Hematopoietic multipotent progenitor cell treated with erythropoietin and hydrocortisone succinate and interleukin-3 and kit ligand, for 8 days (in vitro differentiated cells): ENCODE results near the gene ABCB6.

Source experiments
- DNase-seq: peaks from one replicate; pipeline ENCODE4 v3.0.0-alpha.2; 2015

The ABCB6 gene

GRCh38 chr2:219182331-219183150 lies 36.2 kb downstream of the ABCB6 start:
- no peak for DNase-seq

DNA sequence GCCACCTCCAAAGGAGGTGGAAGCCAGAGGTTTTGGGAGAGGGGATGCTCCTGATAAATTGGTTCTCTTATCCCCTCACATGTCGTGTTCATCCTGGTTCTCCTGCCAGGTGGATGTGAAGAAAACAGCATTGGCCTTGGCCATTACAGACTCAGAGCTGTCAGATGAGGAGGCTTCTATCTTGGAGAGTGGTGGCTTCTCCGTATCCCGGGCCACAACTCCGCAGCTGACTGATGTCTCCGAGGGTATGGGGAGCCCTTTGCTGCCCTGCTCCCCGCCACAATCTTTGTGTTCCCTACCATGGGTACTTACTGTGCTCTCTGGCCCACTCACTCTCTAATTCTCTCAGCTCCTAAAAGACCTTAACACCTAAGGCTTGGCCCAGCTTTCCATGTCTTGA lies 37.2 kb downstream of the ABCB6 start:
- DNase-seq: no peak

DNA sequence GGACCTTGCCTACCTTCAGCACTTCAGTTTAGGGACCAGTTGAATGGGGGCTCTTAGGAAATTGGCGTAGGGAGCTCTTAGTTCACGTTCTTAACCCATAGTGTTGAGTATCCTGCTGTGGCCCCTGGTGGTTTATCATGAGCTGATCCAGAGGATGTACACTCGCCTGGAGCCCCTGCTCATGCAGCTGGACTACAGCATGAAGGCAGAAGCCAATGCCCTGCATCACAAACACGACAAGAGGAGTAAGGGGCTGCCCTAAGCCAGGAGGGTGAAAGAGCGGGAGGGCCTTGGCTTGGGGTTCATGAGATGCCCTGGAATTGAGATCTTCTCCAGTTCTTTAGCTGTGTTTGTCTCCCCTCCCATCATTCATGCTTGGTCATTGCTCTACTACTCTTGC lies 37.8 kb downstream of the ABCB6 start:
- no peak for DNase-seq

DNA sequence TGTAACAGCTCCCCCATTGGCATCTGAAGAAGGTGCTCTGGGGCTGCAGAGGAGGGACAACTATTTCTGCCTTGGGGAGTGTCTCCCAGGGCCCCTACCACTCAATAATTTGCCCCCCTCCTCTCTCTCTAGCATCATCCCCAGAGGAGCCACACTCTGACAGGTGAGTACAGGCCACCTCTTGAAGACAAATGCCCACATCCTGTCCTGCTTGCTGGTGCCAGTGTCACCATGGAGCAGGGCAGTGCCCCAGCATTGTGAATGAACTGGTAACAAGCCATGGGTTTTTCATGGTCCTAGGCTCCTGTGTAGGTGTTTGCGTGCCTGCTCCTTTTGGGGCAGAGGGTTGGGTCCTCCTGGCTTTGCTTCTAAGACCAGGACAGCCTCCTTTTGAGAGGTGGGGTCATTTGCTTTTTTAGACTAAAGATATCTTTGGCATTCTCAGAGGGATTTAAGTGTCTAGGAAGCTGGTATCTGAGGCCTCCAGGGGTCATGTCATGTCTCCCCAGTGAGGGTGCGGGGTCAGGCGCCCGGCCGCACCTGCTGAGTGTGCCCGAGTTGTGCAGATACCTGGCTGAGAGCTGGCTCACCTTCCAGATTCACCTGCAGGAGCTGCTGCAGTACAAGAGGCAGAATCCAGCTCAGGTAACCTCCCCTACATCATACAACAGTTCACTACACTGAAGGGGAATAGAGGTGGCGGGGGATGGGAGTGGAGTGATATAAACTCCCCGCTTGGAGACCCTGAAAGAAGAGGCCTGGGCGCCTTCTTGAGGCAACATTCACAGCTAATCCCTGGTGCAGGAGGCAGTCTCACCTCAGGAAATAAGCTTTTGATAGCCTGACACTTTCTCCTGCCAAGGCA lies 38.9 kb downstream of the ABCB6 start:
- no peak for DNase-seq

DNA sequence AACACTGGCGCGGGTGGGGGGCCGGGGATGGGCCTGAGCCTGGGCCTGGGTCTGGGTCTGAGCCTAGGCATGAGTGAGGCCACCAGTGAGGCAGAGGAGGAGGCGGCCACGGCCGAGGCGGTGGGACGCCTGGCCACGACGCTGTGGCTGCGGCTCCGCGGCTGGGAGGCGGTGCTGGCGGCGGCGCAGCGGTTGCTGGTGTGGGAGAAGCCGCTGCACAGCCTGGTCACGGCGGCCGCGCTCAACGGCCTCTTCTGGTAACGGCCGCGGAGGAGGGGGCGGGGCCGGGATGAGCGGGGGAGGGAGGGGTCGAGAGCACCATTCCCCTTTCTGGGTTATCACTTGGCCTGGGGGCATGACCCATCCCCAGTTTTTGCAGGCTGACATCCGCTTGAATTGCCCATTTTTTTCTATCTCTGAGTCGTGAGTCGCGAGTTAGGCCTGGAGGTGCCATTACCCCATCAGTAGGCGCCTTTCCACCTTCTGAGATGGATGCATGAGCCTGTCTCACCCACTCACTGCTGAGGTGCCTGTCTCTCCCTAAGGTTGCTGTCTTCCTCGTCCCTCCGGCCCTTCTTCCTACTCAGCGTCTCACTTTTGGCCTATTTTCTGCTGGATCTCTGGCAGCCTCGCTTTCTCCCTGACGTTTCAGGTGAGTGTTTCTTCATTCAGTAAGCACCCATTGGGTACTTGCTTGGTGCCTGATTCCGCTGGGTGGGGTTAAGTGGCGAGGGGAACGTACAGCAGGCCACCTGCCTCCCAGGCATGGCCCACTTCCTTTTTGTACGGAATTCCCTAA lies 40.2 kb downstream of the ABCB6 start:
- peak; percentile 38 for DNase-seq

GRCh38 chr2:219177552-219178376 lies 41.0 kb downstream of the ABCB6 start, which contains the start of gene RETREG2:
RETREG2 (plus strand) TSS chr2:219178275; CDS start chr2:219178353, 78 bp downstream.
- DNase-seq: peak; percentile 91

DNA sequence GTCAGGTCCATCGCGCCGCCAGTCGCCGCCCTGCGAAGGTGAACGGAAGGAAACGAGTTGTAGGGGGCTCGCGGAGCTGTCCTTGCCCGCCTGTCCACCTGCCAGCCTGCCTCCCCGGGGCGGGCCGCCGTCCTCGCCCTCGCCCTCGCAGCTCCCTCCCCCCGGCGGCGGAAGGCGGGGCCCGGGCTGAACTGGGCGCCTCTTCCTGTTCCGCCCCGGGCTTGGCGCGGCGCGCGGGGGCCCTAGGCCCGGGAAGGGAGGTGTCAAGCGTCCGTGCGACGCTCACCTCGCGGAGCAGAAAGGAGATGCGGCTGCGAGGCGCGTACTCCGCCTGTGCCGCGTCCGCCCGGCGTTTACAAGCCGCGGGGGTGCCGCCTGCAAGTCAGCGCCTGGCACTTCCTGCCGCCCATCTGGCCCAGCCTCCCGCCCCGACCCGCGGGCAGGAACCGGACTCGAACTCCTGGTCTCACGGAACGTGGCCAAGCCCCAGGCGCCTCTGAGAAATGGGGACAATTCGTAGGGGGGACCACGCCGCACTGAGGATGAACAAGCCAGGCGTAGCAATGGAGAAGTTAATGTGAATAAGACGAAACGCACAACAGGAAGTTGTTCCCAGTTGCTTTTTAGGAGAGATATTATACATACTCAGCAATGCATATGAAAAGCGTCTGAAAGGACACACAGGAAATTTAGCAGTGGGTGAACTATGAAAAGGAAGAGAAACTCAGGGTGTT lies 41.8 kb downstream of the ABCB6 start, which contains the start of gene CNPPD1:
CNPPD1 (minus strand) TSS at position 108 of the 734 bp plus-strand sequence; CDS start at position 11, 97 bp downstream.
- peak; percentile 89 for DNase-seq

DNA sequence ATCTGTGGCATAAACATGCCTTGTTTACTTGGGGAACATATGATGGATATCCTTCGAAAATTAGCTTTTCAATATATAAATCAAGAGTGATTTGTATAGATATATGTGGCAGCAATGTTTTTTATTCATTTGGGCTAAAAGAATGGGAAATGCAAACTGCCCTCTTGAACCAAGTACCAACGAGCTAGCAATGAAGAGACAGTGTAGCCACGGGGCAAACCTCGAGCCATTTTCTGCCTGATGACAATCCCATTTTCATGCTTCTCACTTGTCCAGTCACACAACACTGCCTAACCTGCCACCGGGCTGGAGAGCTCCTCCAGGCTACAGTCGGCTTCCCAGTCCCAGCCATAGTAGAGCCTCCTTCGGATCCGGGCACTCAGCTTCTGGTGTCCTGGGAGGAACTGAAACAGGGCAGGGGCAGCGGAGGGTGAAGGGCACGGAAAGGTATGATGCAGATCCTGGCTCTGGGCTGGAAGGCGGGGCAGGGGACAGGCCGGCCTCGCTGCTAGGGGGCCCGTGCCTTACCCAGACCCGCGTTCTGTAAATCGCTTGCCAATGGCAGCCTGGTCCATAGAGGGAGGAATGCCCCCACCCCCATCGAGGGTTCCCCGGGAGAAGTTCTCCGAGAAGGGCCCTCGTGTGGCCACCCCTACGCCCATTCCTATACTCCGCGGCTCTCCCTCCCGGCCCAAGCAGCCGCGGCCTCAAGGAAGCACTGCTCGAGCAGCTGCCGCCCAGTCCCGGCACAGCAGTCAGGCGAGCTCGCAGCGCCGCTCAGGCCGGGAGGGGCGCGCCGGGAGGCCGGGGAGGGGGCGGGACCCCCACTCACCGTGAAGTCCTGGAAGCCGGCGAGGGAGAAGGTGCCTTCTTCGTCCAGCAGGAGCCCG lies 42.6 kb downstream of the ABCB6 start:
- peak; percentile 43 for DNase-seq

- DNase-seq: no peak
These were observed 43.3 kb downstream of the ABCB6 start for GRCh38 chr2:219175486-219175885.

- DNase-seq: no peak
These were observed 44.0 kb downstream of the ABCB6 start for GRCh38 chr2:219174801-219175200.

- DNase-seq: no peak
These were observed 44.6 kb downstream of the ABCB6 start for GRCh38 chr2:219174146-219174545.

GRCh38 chr2:219173176-219173575 lies 45.6 kb downstream of the ABCB6 start:
- DNase-seq: no peak

DNA sequence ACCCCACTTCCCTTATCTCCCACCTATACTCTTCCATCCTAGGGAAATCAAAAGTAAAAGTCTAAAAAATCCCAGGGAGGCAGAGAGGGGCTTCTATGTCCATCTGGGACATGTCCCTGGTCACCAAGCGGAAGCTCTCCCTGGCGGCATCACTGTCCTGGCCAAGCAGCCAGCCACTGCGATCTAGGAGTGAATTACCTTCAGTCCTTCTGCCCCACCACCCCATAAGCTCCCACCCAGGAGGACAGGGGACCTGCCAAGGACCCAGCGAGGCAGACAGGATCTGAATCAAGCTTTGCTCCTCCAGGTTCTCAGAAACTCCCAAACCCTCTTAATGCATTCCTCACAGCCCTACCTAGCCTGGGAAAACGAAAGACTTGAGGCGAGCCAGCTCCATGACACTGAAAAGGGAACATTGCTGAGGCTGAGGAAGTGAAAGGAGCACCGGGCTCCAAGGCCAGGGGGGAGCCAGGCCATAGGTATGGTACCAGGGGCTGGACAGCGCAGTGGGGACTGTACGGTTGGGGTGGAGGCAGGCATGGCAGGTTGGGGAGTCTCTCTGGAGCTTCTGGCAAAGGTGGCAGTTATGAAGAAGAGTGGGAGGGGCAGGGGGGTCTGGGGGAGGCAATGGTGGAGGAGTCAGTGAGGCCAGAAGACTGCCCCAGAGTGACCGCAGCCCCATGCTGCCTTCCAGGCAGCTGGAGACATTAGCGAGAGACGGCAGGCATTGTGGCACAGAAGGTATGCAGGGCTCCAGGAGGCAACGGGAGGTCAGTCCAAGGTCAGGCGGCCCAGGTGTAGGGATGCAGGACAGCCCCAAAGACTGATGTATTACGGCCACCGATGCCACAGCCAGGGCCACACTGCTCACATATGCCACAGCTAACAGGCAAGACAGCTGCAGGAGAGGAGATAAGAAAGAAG lies 46.3 kb downstream of the ABCB6 start:
- DNase-seq: peak; percentile 33

- peak; percentile 65 for DNase-seq
These were observed 47.5 kb downstream of the ABCB6 start for GRCh38 chr2:219171231-219171651.

DNA sequence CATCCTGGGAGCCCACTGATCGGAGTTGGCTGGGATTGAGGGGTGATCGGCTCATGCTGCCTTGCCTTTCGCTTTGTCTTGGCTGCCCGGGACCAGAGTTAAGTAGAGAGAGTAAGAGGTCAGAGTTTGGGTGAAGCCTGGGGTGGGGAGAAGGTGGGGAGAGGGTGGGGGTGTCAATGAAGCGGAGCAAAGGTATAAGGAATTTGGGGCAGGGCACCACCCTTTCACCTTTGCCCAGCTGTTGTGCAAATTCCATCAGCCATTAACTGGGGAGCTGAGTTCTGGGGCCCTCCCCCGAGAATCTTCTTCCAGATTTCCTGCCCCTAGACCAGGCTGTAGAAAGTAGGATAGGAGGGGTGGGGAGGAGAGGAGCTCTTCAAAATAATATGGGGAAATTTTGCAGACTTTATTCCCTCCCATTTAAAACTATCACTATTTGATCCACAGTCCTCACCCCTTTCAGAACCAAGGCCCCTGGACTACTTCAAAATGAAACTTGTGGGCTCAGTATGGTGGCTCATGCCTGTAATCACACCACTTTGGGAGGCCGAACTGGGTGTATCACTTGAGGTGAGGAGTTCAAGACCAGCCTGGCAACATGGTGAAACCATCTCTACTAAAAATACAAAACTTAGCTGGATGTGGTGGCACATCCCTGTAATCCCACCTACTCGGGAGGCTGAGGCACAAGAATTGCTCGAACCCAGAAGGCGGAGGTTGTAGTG lies 48.7 kb downstream of the ABCB6 start, which contains the start of gene SLC23A3:
SLC23A3 (minus strand) TSS at position 100 of the 725 bp plus-strand sequence; CDS start at position 55, 45 bp downstream.
- no peak for DNase-seq

GRCh38 chr2:219168932-219169331 lies 49.8 kb downstream of the ABCB6 start:
- no peak for DNase-seq

DNA sequence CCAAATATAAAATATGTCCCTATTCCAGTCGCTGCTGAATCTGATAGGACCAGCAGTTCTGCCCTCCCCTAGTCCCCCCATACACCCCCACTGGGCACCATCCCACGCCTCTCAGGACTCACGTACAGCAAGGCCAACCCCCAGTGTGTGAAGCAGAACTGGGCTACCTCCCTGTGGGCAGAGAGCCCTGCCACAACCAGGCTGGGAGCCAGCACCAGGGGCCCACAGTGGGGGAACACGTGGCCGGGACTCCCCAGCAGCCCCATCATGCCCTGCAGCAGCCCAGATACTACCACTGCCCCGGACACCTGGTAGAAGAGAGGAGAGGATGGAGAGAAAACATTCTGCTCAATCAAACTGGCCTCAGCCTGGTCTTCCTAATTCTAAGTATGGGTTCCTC lies 50.2 kb downstream of the ABCB6 start:
- DNase-seq: peak; percentile 40

- no peak for DNase-seq
These were observed 50.8 kb downstream of the ABCB6 start for GRCh38 chr2:219167997-219168396.
